Measurements from ENCODE around the gene PFDN2. TPM values are rescaled to one million over a fixed set of nuclear protein-coding genes. Genes with fewer than 3 reads are reported as not detected.

PFDN2 gene
- total and polyA plus RNA-seq, 2 of the 4 experiments (the other 2 are of a cell fraction), result 62.4 to 179 TPM

- Histone ChIP-seq H3K9ac (ENCODE audit: low read depth, low read length) (no peak overlapping the region), H3K27me3 (ENCODE audit: control insufficient read depth, insufficient read depth, low read length) (no peaks in the 10 kb centered on the region), H2BK15ac (ENCODE audit: low read depth, low read length) (no peak overlapping the region), H3K56ac (ENCODE audit: extremely low read depth, insufficient read depth, low read length) (no peak overlapping the region), H2BK120ac (ENCODE audit: low read depth, low read length) (no peak overlapping the region), H4K5ac (ENCODE audit: low read depth, low read length) (no peak overlapping the region), H3K36me3 (ENCODE audit: control insufficient read depth, insufficient read depth, low read length) (no peaks in the 10 kb centered on the region), H3K27ac (ENCODE audit: insufficient read depth, low read length) (no peak overlapping the region), H4K20me1 (ENCODE audit: insufficient read depth, low read length) (no peaks in the 10 kb centered on the region), H3K18ac (ENCODE audit: low read depth, low read length) (no peak overlapping the region), H2AK5ac (ENCODE audit: low read depth, low read length) (no peak overlapping the region; the same call in 1 of the 2 replicates), H3K9me1 (ENCODE audit: insufficient read depth, low read length) (peaks cover 26% of the 10 kb centered on the region), H3K4me3 (ENCODE audit: insufficient read depth, low read depth, low read length) (no peak overlapping the region), H4K8ac (ENCODE audit: low read depth in 2 of 2, low read length in 2 of 2) (no peak overlapping the region), H3K4me2 (ENCODE audit: low read depth, low read length) (no peak overlapping the region), H2BK20ac (ENCODE audit: low read depth, low read length) (no peak overlapping the region), H3K14ac (replicated peaks; ENCODE audit: low read depth, low read length) (no peak overlapping the region), H4K91ac (ENCODE audit: insufficient read depth, low read depth, low read length) (no peak overlapping the region), H3K79me1 (ENCODE audit: low read depth in 1 of 2, low read length in 2 of 2) (no peaks in the 10 kb centered on the region), H3K9me3 (ENCODE audit: control insufficient read depth, insufficient read depth, low read length) (no peaks in the 10 kb centered on the region), H2AFZ (replicated peaks; ENCODE audit: low read length, poor library complexity) (no peak overlapping the region), H3K4me1 (ENCODE audit: control insufficient read depth, insufficient read depth, low read length) (peaks cover 24% of the 10 kb centered on the region), H3K23ac (ENCODE audit: low read depth, low read length) (no peak overlapping the region), H2AK9ac (replicated peaks; ENCODE audit: low read depth, low read length, poor library complexity) (no peak overlapping the region), H2BK5ac (ENCODE audit: low read depth, low read length, poor library complexity, severe bottlenecking) (no peak overlapping the region), H3K4ac (ENCODE audit: low read depth, low read length) (no peak overlapping the region)
- TF ChIP-seq FOS (IDR thresholded peaks at IDR 0.05; ENCODE audit: low read depth, low read length) (no peak), SMC3 (IDR thresholded peaks at IDR 0.05; ENCODE audit: low read depth, low read length) (no peak), MXI1 (IDR thresholded peaks at IDR 0.05; ENCODE audit: borderline replicate concordance, low read depth, low read length) (no peak)
- CTCF ChIA-PET, result no interaction called here
- dilution Hi-C loops (cut with HindIII; ENCODE audit: low sequenced_read_pairs, unreplicated experiment) (no loop called here), intact Hi-C loops (cut with micrococcal nuclease) (no loop called here), in situ Hi-C loops (cut with MboI; ENCODE audit: low sequenced_read_pairs) (no loop called here)
- no peak for ATAC-seq (ENCODE audit: low read depth)
- DNase-seq, result no peak
- whole genome bisulfite sequencing, 2 experiments (ENCODE audit: extremely low coverage in 2 of 2, insufficient read length in 1 of 2), result 17% methylated on average over 1 of the region's 4 CpGs; no CpG with 5 or more reads in 1 of the 2 experiments
- BruUV-seq (replicated peaks), result no TSS peak
- POLR2A ChIA-PET (ENCODE audit: unreplicated experiment), result no interaction called here
Measured at GRCh38 chr1:161086457-161086856, 31.4 kb downstream of the PFDN2 start.
